ENCODE data around the gene NGEF.

The NGEF gene

GRCh38 chr2:233040571-233040970 lies 27.5 kb upstream of the NGEF start:
- TF ChIP-seq, protein P1, sequence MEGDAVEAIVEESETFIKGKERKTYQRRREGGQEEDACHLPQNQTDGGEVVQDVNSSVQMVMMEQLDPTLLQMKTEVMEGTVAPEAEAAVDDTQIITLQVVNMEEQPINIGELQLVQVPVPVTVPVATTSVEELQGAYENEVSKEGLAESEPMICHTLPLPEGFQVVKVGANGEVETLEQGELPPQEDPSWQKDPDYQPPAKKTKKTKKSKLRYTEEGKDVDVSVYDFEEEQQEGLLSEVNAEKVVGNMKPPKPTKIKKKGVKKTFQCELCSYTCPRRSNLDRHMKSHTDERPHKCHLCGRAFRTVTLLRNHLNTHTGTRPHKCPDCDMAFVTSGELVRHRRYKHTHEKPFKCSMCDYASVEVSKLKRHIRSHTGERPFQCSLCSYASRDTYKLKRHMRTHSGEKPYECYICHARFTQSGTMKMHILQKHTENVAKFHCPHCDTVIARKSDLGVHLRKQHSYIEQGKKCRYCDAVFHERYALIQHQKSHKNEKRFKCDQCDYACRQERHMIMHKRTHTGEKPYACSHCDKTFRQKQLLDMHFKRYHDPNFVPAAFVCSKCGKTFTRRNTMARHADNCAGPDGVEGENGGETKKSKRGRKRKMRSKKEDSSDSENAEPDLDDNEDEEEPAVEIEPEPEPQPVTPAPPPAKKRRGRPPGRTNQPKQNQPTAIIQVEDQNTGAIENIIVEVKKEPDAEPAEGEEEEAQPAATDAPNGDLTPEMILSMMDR (IDR thresholded peaks at IDR 0.05; ENCODE audit: extremely low read depth, missing control alignments) = no peak
- no peak for DNase-seq (ENCODE audit: low spot score)

GRCh38 chr2:233039846-233040530 lies 26.9 kb upstream of the NGEF start:
- no peak for DNase-seq (ENCODE audit: low spot score)
- TF ChIP-seq, protein P1 (IDR thresholded peaks at IDR 0.05; ENCODE audit: extremely low read depth, missing control alignments) = no peak

DNA sequence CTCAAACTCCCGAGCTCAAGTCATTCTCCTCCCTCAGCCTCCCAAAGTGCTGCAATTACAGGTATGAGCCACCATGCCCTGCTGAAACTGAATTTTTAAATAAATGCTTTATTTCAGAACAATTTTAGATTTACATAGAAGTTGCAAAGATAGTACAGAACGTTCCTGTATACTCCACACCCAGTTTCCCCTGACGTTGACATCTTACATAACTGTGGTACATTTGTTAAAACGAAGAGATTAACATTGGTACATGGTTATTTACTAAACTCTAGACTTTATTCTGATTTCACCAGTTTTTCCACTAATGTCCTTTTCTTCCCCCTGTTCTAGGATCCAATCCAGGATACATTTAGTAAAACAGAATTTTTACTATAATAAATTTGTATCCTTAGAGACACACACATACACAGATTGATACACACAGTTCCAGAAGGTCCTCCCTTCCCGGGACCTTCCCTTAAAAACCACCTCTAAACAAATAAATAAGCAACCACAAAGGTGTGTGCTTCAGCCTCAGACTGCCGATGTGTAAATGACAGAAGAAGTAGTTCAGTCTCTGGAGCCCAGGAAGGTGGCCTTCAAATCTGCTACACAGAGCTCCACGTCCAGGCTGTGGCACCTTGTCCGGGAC lies 26.3 kb upstream of the NGEF start:
- DNase-seq (ENCODE audit: low spot score) = no peak
- TF ChIP-seq, protein P1 (IDR thresholded peaks at IDR 0.05; ENCODE audit: extremely low read depth, missing control alignments) = no peak

DNA sequence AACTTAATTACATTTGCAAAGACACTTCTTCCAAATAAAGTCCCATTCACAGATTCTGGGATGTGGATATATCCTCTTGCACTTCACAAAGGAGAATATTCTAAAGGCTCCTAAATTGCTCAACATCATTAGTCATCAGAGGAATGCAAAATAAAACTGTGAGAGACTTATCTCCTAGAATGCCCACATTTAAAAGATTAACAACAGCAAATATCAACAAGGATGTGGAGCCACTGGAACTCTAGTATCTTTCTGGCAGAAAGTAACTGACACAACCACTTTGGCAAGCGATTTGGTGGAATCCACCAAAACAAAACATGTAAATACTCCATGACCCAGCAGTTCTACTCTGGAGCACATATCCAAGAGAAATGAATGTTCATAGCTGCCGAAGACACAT lies 24.0 kb upstream of the NGEF start:
- TF ChIP-seq, protein P1 (IDR thresholded peaks at IDR 0.05; ENCODE audit: extremely low read depth, missing control alignments) = no peak
- no peak for DNase-seq (ENCODE audit: low spot score)

DNA sequence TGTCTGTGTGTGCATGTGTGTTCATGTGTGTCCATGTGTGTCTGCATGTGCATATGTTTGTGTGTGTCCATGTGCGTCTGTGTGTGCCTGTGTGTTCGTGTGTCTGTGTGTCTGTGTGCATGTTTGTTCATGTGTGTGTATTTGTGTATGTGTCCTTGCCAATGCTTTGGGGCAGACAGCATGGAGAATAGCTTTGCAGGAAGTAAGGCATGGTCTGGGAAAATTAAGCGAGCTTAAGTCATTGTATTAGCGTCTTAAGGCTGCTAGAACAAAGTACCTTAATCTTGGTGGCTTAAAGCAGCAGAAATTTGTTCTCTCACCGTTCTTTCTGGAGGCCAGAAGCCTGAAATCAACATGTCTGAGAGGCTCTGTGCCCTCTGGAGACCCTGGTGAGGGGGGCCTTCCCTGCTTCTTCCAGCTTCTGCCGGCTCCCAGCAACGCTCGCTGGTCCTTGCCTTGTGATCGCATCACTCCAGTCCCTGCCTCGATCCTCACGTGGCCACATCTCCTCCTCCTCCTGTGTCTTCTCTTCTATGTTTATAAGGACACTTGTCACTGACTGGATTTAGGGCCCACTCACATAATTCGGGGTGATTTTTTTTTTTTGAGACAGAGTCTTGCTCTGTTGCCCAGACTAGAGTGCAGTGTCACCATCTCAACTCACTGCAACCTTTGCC lies 23.2 kb upstream of the NGEF start:
- TF ChIP-seq, protein P1 (IDR thresholded peaks at IDR 0.05; ENCODE audit: extremely low read depth, missing control alignments) = no peak

DNA sequence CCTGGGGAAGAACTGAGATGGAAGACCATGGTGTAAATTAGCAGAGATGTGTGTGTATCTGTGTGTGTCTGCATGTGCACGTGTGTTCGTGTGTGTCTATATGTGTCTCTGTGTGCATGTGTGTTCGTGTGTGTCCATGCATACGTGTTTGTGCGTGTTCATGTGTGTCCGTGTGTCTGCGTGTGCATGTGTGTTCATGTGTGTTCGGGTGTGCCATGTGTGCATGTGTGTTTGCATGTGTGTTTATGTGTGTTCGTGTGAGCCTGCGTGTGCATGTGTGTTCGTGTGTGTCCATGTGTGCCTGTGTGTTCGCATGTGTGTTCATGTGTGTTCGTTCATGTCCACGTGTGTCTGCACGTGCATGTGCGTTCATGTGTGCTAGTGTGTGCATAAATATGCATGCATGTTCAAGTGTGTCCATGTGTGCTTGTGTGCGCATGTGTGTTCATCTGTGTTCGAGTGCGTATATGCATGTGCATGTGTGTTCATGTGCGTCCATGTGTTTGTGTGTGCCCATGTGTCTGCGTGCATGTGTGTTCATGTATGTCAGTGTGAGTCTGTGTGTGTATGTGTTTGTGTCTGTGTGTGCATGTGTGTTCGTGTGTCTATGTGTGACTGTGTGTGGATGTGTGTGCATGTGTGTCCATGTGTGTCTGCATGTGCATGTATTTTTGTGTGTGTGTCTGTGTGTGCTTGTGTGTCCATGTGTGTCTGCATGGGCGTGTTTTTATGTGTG lies 22.5 kb upstream of the NGEF start:
- no peak for DNase-seq (ENCODE audit: low spot score)
- TF ChIP-seq, protein P1 (IDR thresholded peaks at IDR 0.05; ENCODE audit: extremely low read depth, missing control alignments) = no peak

More for the DNA sequence above, 23.2 kb upstream of the NGEF start:
- DNase-seq (ENCODE audit: low spot score) = no peak
